Adipocyte (in vitro differentiated cells): ENCODE measurements around the gene FBXO34.
"Not testable (repeated sequence)": the region's sequence is repeated elsewhere in the genome, so short reads cannot be mapped to it uniquely, and the experiment has no call there.

Experiments used
- DNase-seq: peaks from one replicate; pipeline ENCODE4 v3.0.0-alpha.2; 2015; ENCODE audit warnings: low read depth
- H3K27me3 ChIP-seq: replicated peaks from 2 replicates; pipeline ENCODE4 v1.7.0; 2013; ENCODE audit warnings: mild to moderate bottlenecking, low read length, moderate library complexity; ENCODE audit not compliant: control insufficient read depth, insufficient read depth
- H3K36me3 ChIP-seq: 2 replicates; pipeline ENCODE4 v1.7.0; 2013; ENCODE audit warnings: low read length, mild to moderate bottlenecking, moderate library complexity; ENCODE audit not compliant: control insufficient read depth, insufficient read depth, severe bottlenecking
- H3K4me1 ChIP-seq: 2 replicates; pipeline ENCODE4 v1.7.0; 2013; ENCODE audit warnings: mild to moderate bottlenecking, low read length, moderate library complexity; ENCODE audit not compliant: control insufficient read depth, insufficient read depth
- H3K4me3 ChIP-seq: 2 replicates; pipeline ENCODE4 v1.7.0; 2013; ENCODE audit warnings: mild to moderate bottlenecking, low read length, moderate library complexity
- H3K9ac ChIP-seq: 2 replicates; pipeline ENCODE4 v1.7.0; 2013; ENCODE audit warnings: mild to moderate bottlenecking, low read length, moderate library complexity
- H3K9me3 ChIP-seq: 2 replicates; pipeline ENCODE4 v1.7.0; 2013; ENCODE audit warnings: mild to moderate bottlenecking, low read length, moderate library complexity; ENCODE audit not compliant: control insufficient read depth

The FBXO34 gene

DNA sequence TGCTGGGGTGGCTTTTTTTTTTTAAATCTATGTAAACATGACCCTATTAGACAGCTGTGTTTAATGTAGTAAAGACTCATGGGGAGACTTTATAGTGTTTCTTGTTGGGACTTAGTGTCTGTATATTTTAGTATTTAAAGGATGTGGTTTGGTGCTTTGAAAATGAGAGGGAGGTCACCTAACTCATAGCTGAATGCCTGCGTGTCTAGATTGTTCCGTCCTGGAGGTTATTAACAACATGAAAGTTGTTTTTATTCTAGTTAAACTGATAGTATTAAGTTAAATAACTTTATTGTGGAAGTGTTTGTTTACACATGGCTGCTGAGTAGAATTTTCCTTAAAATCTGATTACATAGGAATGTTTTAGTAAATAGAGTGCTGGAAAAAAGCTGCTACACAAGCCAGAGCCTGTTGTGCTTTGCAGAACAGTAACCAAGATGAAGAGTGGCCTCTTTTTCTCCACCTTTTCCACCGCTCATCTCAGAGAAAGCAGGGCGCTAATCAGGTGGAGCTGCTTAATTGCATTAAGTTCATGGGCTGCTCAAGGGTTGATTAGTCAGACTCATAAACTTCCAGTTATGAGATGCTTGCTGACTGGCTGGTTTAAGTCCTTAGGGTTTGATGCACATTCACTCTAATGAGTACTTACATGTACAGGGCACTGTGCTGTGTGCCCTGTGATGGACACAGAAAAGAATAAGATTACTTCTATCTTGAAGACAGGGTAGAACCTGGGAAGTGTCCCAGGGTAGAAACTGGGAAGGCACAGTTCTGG lies 62.7 kb downstream of the FBXO34 start:
- H3K4me3 ChIP-seq: no peak overlapping the region
- peak; percentile 36 for DNase-seq

DNA sequence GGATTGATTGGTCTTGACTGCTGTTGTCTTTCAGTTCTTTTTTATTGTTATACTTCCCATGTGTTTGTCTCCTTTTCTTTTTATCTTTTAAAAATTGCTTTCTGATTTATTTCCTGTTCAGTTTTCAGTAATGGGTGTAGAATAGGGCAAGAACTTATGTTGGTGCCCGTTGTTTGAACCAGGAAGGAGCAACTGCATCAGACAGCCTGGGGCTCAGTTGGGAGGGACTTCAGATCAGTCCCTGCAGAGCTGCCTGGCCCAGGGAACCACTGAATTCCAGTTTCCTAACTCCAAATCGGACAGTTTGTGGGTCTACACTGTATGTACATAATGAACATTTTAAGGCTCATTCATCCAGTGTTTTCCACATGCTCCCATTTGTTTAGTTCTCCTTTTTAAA lies 64.9 kb downstream of the FBXO34 start:
- no peaks in the 10 kb centered on the region for H3K36me3 ChIP-seq
- H3K9ac ChIP-seq: no peak overlapping the region
- no peaks in the 10 kb centered on the region for H3K27me3 ChIP-seq
- no peaks in the 10 kb centered on the region for H3K9me3 ChIP-seq
- no peak overlapping the region for H3K4me3 ChIP-seq
- peak; percentile 60 for DNase-seq
- H3K4me1 ChIP-seq: no peaks in the 10 kb centered on the region

More for the DNA sequence above, 62.7 kb downstream of the FBXO34 start:
- no peaks in the 10 kb centered on the region for H3K9me3 ChIP-seq
- no peaks in the 10 kb centered on the region for H3K4me1 ChIP-seq
- H3K9ac ChIP-seq: no peak overlapping the region
- no peaks in the 10 kb centered on the region for H3K27me3 ChIP-seq
- no peaks in the 10 kb centered on the region for H3K36me3 ChIP-seq

GRCh38 chr14:55336691-55337090 lies 65.5 kb downstream of the FBXO34 start:
- Histone ChIP-seq H3K4me3 (no peak overlapping the region), H3K9ac (no peak overlapping the region), H3K4me1 (no peaks in the 10 kb centered on the region), H3K36me3 (no peaks in the 10 kb centered on the region), H3K27me3 (no peaks in the 10 kb centered on the region), H3K9me3 (no peaks in the 10 kb centered on the region)
- DNase-seq: no peak

GRCh38 chr14:55339770-55340169 lies 68.5 kb downstream of the FBXO34 start:
- no peaks in the 10 kb centered on the region for H3K27me3 ChIP-seq
- no peaks in the 10 kb centered on the region for H3K36me3 ChIP-seq
- H3K4me1 ChIP-seq: no peaks in the 10 kb centered on the region
- H3K9ac ChIP-seq: no peak overlapping the region
- H3K4me3 ChIP-seq: no peak overlapping the region
- H3K9me3 ChIP-seq: no peaks in the 10 kb centered on the region
- DNase-seq: no peak

GRCh38 chr14:55340482-55340881 lies 69.3 kb downstream of the FBXO34 start:
- Histone ChIP-seq H3K4me3 (no peak overlapping the region), H3K9ac (no peak overlapping the region), H3K27me3 (no peaks in the 10 kb centered on the region), H3K36me3 (no peaks in the 10 kb centered on the region), H3K9me3 (no peaks in the 10 kb centered on the region), H3K4me1 (no peaks in the 10 kb centered on the region)
- DNase-seq: no peak

GRCh38 chr14:55341781-55342180 lies 70.6 kb downstream of the FBXO34 start:
- H3K9ac ChIP-seq: no peak overlapping the region
- no peak for DNase-seq
- H3K36me3 ChIP-seq: no peaks in the 10 kb centered on the region
- H3K9me3 ChIP-seq: no peaks in the 10 kb centered on the region
- no peaks in the 10 kb centered on the region for H3K4me1 ChIP-seq
- no peak overlapping the region for H3K4me3 ChIP-seq
- H3K27me3 ChIP-seq: no peaks in the 10 kb centered on the region

- H3K36me3 ChIP-seq, H3K4me3 ChIP-seq, H3K9ac ChIP-seq, H3K4me1 ChIP-seq, H3K9me3 ChIP-seq, DNase-seq, H3K27me3 ChIP-seq: not testable (repeated sequence)
Measured at GRCh38 chr14:55344582-55345163, 73.5 kb downstream of the FBXO34 start.

- Histone ChIP-seq H3K36me3 (peaks cover 18% of the 10 kb centered on the region), H3K27me3 (no peaks in the 10 kb centered on the region), H3K9me3 (no peaks in the 10 kb centered on the region), H3K4me3 (no peak overlapping the region), H3K4me1 (no peaks in the 10 kb centered on the region), H3K9ac (no peak overlapping the region)
- no peak for DNase-seq
Measured at GRCh38 chr14:55347040-55347439, 75.8 kb downstream of the FBXO34 start.

GRCh38 chr14:55347748-55348147 lies 76.5 kb downstream of the FBXO34 start:
- Histone ChIP-seq H3K36me3 (peaks cover 25% of the 10 kb centered on the region), H3K9ac (no peak overlapping the region), H3K4me3 (no peak overlapping the region), H3K4me1 (no peaks in the 10 kb centered on the region), H3K9me3 (no peaks in the 10 kb centered on the region), H3K27me3 (no peaks in the 10 kb centered on the region)
- no peak for DNase-seq

GRCh38 chr14:55348766-55349453 lies 77.7 kb downstream of the FBXO34 start:
- Histone ChIP-seq H3K27me3 (no peaks in the 10 kb centered on the region), H3K9ac (no peak overlapping the region), H3K36me3 (peaks cover 25% of the 10 kb centered on the region), H3K9me3 (no peaks in the 10 kb centered on the region), H3K4me1 (no peaks in the 10 kb centered on the region), H3K4me3 (no peak overlapping the region)
- no peak for DNase-seq

GRCh38 chr14:55349565-55349964 lies 78.3 kb downstream of the FBXO34 start:
- no peak overlapping the region for H3K9ac ChIP-seq
- no peaks in the 10 kb centered on the region for H3K9me3 ChIP-seq
- H3K36me3 ChIP-seq: peaks cover 25% of the 10 kb centered on the region

More at GRCh38 chr14:55349565-55349964, 78.3 kb downstream of the FBXO34 start:
- no peak for DNase-seq
- Histone ChIP-seq H3K4me1 (no peaks in the 10 kb centered on the region), H3K4me3 (no peak overlapping the region), H3K27me3 (no peaks in the 10 kb centered on the region)
